Thyroid gland (tissue), 4 donors: ENCODE data around the gene CFAP46.

Source experiments
- CTCF ChIP-seq, 6 experiments: fragments of 200-600 bp in 3 of 6; fragments of 450-650 bp in 3 of 6; sonication (generic) in 3 of 6; IDR thresholded peaks; one replicate each; pipeline ENCODE4 v1.5.1; 2016 to 2019; ENCODE audit warnings: antibody characterized with exemption in 6 of 6, mild to moderate bottlenecking in 2 of 6, inconsistent platforms in 1 of 6, moderate library complexity in 1 of 6
- POLR2A ChIP-seq, 2 donors: fragments of 450-650 bp; IDR thresholded peaks; one replicate each; pipeline ENCODE4 v1.6.1; 2017; ENCODE audit warnings: antibody characterized with exemption in 2 of 2, mild to moderate bottlenecking in 2 of 2, moderate library complexity in 1 of 2

GRCh38 chr10:132916421-132916841 is 25.9 kb downstream of the CFAP46 start:
- TF ChIP-seq CTCF (IDR thresholded peaks at IDR 0.05) (no peak), POLR2A (IDR thresholded peaks at IDR 0.05) (no peak)
